Esophagus squamous epithelium (tissue), 4 donors: Measurements from ENCODE around the gene IRF2.

Experiments used
- CTCF ChIP-seq, 6 experiments: fragments of 450-650 bp in 4 of 6; fragments of 200-600 bp in 2 of 6; sonication (generic) in 2 of 6; IDR thresholded peaks; one replicate each; pipeline ENCODE4 v1.5.1; 2016 to 2019; ENCODE audit warnings: antibody characterized with exemption in 6 of 6, mild to moderate bottlenecking in 4 of 6, moderate library complexity in 4 of 6
- POLR2A ChIP-seq, 4 donors: fragments of 450-650 bp; IDR thresholded peaks; one replicate each; pipeline ENCODE4 v1.6.1; 2017; ENCODE audit warnings: antibody characterized with exemption in 4 of 4, mild to moderate bottlenecking in 4 of 4, moderate library complexity in 3 of 4

- no peak for TF ChIP-seq CTCF (IDR thresholded peaks at IDR 0.05)
- TF ChIP-seq POLR2A (IDR thresholded peaks at IDR 0.05): no peak
Observed at GRCh38 chr4:184375027-184375426, 99.3 kb downstream of the IRF2 start.
